Measurements from ENCODE around the gene KCNH2.

- TF ChIP-seq CTCF (conservative IDR thresholded peaks at IDR 0.05; ENCODE audit: low read depth, low read length) (no peak), EZH2 (IDR thresholded peaks at IDR 0.05; ENCODE audit: low read length, unreplicated experiment) (no peak)
Observed at GRCh38 chr7:150902078-150903033, 75.8 kb downstream of the KCNH2 start.
